BE2C (cell line): Measurements from ENCODE around the gene HES7.

ENCODE experiments used
- DNase-seq: peaks from one replicate; pipeline ENCODE4 v3.0.0-alpha.2; 2020
- H3K27me3 ChIP-seq: fragments of 250-450 bp; sonication (Bioruptor Pico); 2 replicates; pipeline ENCODE4 v1.5.1; 2020; ENCODE audit warnings: mild to moderate bottlenecking
- H3K36me3 ChIP-seq: fragments of 250-450 bp; sonication (Bioruptor Pico); 2 replicates; pipeline ENCODE4 v1.5.1; 2020; ENCODE audit warnings: mild to moderate bottlenecking
- H3K4me1 ChIP-seq: fragments of 250-450 bp; sonication (Bioruptor Pico); 2 replicates; pipeline ENCODE4 v1.5.1; 2020
- H3K4me3 ChIP-seq: 2 replicates; pipeline ENCODE4 v1.5.1; 2011; ENCODE audit warnings: low read depth, low read length
- H3K9me3 ChIP-seq: fragments of 250-450 bp; sonication (Bioruptor Pico); 2 replicates; pipeline ENCODE4 v1.5.1; 2020
- CTCF ChIP-seq: IDR thresholded peaks from 2 replicates; pipeline ENCODE4 v1.5.1; 2012; ENCODE audit warnings: mild to moderate bottlenecking, low read depth, low read length

HES7 gene

GRCh38 chr17:8144401-8145231, 20.7 kb upstream of the HES7 start:
- Histone ChIP-seq H3K36me3 (peaks cover 19% of the 10 kb centered on the region), H3K4me3 (no peak overlapping the region)
- DNase-seq: no peak

GRCh38 chr17:8143581-8144400, 19.9 kb upstream of the HES7 start:
- DNase-seq: no peak
- Histone ChIP-seq H3K4me3 (no peak overlapping the region), H3K4me1 (no peaks in the 10 kb centered on the region), H3K27me3 (no peaks in the 10 kb centered on the region), H3K36me3 (peaks cover 15% of the 10 kb centered on the region), H3K9me3 (no peaks in the 10 kb centered on the region)
- TF ChIP-seq CTCF: no peak

More at GRCh38 chr17:8144401-8145231, 20.7 kb upstream of the HES7 start:
- H3K27me3 ChIP-seq: no peaks in the 10 kb centered on the region
- H3K9me3 ChIP-seq: no peaks in the 10 kb centered on the region
- H3K4me1 ChIP-seq: no peaks in the 10 kb centered on the region
- TF ChIP-seq CTCF: no peak

GRCh38 chr17:8142887-8143580, 19.1 kb upstream of the HES7 start:
- Histone ChIP-seq H3K36me3 (peaks cover 9% of the 10 kb centered on the region), H3K27me3 (no peaks in the 10 kb centered on the region), H3K4me3 (no peak overlapping the region), H3K9me3 (no peaks in the 10 kb centered on the region), H3K4me1 (no peaks in the 10 kb centered on the region)
- TF ChIP-seq CTCF: no peak
- no peak for DNase-seq

GRCh38 chr17:8142158-8142886, 18.4 kb upstream of the HES7 start:
- H3K4me3 ChIP-seq: no peak overlapping the region
- H3K9me3 ChIP-seq: no peaks in the 10 kb centered on the region
- H3K36me3 ChIP-seq: peaks cover 8% of the 10 kb centered on the region
- H3K4me1 ChIP-seq: no peaks in the 10 kb centered on the region
- no peaks in the 10 kb centered on the region for H3K27me3 ChIP-seq
- no peak for TF ChIP-seq CTCF
- no peak for DNase-seq

- Histone ChIP-seq H3K36me3 (peaks cover 3% of the 10 kb centered on the region), H3K27me3 (no peaks in the 10 kb centered on the region), H3K4me1 (no peaks in the 10 kb centered on the region), H3K4me3 (no peak overlapping the region), H3K9me3 (no peaks in the 10 kb centered on the region)
- TF ChIP-seq CTCF: no peak
- DNase-seq: no peak
These were observed 17.8 kb upstream of the HES7 start for GRCh38 chr17:8141741-8142140.
